Measurements from ENCODE around the gene NAALADL1. TPM values are rescaled to one million over a fixed set of nuclear protein-coding genes. Genes with fewer than 3 reads are reported as not detected.

NAALADL1 gene
- total and polyA plus RNA-seq, 9 of the 15 experiments (the other 6 are each of a cell fraction or from before 2014, with no cell fraction given) = 0.06 to 0.72 (median 0.22) TPM; not detected in 4

DNA sequence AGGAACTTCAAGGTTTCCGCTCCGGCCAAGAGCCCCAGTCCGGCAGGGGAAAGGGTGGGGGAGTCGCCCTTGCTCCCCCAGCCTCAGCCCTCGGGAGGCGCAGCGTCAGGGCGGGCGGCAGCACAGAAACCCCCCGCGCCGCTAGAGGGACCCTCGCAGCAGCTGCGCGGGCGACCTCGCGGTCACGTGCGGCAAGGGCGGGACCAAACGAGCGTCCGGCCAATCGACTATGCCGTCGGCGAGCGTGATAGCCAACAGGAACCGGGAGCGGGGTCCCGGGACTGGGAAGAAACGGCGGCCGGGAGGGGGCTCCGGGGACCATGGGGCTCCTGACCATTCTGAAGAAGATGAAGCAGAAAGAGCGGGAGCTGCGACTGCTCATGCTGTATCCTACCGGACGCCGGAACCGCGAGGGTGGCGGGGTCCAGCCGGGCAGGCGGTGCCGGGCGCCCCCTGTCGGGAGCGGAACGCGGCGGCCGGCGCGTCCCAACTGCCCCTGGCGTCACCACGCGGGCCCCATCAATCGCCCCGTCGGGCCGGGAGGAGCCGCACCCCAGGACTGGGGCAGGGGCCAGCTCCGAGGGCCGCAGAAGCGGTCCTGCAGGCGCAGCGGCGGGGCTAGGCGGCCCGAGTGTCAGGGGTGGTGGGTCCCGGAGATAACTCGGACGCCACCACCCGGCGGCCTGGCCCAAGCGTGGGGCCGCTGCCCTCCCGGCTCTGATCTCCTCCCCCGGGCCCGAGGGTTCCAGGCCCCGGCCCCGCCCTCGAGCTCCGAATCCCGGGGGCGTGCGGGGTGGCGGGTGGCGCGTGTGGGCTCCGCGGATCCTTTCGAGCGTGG is 44.2 kb downstream of the NAALADL1 start, which contains the start of gene ARL2 (continued):
- TF ChIP-seq PRMT5 (CRISPR knock-in tag; IDR thresholded peaks at IDR 0.05) (peak; percentile 74; the same call in 1 of the 2 replicates), ZBTB12 (CRISPR knock-in tag; IDR thresholded peaks at IDR 0.05) (peak; percentile 40), ZNF174 (CRISPR knock-in tag; IDR thresholded peaks at IDR 0.05) (no peak), TEAD4 (IDR thresholded peaks at IDR 0.05; ENCODE audit: low read length) (no peak), TEAD4 (CRISPR knock-in tag; IDR thresholded peaks at IDR 0.05; ENCODE audit: borderline replicate concordance) (peak; percentile 99), TCF7 (IDR thresholded peaks at IDR 0.05; ENCODE audit: borderline replicate concordance) (no peak), ZNF384 (IDR thresholded peaks at IDR 0.05; ENCODE audit: low read depth, low read length) (no peak), PHTF2 (CRISPR knock-in tag; IDR thresholded peaks at IDR 0.05) (no peak), ZNF668 (CRISPR knock-in tag; IDR thresholded peaks at IDR 0.05) (no peak), NR2C1 (IDR thresholded peaks at IDR 0.05) (peak; percentile 49; the same call in 1 of the 2 replicates), NR2C1 (tag; IDR thresholded peaks at IDR 0.05) (peak; percentile 71; the same call in 1 of the 2 replicates), ZFPM2 (CRISPR knock-in tag; IDR thresholded peaks at IDR 0.05) (0 out of 2 replicates have a peak, but pooled peaks have one; percentile 43)
- TF ChIP-seq, protein P1, sequence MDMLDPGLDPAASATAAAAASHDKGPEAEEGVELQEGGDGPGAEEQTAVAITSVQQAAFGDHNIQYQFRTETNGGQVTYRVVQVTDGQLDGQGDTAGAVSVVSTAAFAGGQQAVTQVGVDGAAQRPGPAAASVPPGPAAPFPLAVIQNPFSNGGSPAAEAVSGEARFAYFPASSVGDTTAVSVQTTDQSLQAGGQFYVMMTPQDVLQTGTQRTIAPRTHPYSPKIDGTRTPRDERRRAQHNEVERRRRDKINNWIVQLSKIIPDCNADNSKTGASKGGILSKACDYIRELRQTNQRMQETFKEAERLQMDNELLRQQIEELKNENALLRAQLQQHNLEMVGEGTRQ (CRISPR knock-in tag; IDR thresholded peaks at IDR 0.05) = peak; percentile 100
- TF ChIP-seq, protein P2, sequence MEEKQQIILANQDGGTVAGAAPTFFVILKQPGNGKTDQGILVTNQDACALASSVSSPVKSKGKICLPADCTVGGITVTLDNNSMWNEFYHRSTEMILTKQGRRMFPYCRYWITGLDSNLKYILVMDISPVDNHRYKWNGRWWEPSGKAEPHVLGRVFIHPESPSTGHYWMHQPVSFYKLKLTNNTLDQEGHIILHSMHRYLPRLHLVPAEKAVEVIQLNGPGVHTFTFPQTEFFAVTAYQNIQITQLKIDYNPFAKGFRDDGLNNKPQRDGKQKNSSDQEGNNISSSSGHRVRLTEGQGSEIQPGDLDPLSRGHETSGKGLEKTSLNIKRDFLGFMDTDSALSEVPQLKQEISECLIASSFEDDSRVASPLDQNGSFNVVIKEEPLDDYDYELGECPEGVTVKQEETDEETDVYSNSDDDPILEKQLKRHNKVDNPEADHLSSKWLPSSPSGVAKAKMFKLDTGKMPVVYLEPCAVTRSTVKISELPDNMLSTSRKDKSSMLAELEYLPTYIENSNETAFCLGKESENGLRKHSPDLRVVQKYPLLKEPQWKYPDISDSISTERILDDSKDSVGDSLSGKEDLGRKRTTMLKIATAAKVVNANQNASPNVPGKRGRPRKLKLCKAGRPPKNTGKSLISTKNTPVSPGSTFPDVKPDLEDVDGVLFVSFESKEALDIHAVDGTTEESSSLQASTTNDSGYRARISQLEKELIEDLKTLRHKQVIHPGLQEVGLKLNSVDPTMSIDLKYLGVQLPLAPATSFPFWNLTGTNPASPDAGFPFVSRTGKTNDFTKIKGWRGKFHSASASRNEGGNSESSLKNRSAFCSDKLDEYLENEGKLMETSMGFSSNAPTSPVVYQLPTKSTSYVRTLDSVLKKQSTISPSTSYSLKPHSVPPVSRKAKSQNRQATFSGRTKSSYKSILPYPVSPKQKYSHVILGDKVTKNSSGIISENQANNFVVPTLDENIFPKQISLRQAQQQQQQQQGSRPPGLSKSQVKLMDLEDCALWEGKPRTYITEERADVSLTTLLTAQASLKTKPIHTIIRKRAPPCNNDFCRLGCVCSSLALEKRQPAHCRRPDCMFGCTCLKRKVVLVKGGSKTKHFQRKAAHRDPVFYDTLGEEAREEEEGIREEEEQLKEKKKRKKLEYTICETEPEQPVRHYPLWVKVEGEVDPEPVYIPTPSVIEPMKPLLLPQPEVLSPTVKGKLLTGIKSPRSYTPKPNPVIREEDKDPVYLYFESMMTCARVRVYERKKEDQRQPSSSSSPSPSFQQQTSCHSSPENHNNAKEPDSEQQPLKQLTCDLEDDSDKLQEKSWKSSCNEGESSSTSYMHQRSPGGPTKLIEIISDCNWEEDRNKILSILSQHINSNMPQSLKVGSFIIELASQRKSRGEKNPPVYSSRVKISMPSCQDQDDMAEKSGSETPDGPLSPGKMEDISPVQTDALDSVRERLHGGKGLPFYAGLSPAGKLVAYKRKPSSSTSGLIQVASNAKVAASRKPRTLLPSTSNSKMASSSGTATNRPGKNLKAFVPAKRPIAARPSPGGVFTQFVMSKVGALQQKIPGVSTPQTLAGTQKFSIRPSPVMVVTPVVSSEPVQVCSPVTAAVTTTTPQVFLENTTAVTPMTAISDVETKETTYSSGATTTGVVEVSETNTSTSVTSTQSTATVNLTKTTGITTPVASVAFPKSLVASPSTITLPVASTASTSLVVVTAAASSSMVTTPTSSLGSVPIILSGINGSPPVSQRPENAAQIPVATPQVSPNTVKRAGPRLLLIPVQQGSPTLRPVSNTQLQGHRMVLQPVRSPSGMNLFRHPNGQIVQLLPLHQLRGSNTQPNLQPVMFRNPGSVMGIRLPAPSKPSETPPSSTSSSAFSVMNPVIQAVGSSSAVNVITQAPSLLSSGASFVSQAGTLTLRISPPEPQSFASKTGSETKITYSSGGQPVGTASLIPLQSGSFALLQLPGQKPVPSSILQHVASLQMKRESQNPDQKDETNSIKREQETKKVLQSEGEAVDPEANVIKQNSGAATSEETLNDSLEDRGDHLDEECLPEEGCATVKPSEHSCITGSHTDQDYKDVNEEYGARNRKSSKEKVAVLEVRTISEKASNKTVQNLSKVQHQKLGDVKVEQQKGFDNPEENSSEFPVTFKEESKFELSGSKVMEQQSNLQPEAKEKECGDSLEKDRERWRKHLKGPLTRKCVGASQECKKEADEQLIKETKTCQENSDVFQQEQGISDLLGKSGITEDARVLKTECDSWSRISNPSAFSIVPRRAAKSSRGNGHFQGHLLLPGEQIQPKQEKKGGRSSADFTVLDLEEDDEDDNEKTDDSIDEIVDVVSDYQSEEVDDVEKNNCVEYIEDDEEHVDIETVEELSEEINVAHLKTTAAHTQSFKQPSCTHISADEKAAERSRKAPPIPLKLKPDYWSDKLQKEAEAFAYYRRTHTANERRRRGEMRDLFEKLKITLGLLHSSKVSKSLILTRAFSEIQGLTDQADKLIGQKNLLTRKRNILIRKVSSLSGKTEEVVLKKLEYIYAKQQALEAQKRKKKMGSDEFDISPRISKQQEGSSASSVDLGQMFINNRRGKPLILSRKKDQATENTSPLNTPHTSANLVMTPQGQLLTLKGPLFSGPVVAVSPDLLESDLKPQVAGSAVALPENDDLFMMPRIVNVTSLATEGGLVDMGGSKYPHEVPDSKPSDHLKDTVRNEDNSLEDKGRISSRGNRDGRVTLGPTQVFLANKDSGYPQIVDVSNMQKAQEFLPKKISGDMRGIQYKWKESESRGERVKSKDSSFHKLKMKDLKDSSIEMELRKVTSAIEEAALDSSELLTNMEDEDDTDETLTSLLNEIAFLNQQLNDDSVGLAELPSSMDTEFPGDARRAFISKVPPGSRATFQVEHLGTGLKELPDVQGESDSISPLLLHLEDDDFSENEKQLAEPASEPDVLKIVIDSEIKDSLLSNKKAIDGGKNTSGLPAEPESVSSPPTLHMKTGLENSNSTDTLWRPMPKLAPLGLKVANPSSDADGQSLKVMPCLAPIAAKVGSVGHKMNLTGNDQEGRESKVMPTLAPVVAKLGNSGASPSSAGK (IDR thresholded peaks at IDR 0.05) = peak; percentile 90

All from K562 (cell line).